Cardiac muscle cell (in vitro differentiated cells and primary cell): ENCODE results near the gene TRAPPC8. TPM values are rescaled to one million over a fixed set of nuclear protein-coding genes. Genes with fewer than 3 reads are reported as not detected.

Experiments
- DNase-seq, 2 donors: peaks; one replicate each; pipeline versions ENCODE4 v3.0.0 to v3.0.0-alpha.2; 2010 to 2017; ENCODE audit warnings: low read depth in 1 of 2, low spot score in 1 of 2
- H3K27ac ChIP-seq: fragments of 200-600 bp; sonication (generic); 2 replicates; pipeline ENCODE4 v1.5.1; 2016
- H3K27me3 ChIP-seq: fragments of 200-600 bp; sonication (generic); 2 replicates; pipeline ENCODE4 v1.6.0; 2016; ENCODE audit warnings: control low read depth
- H3K36me3 ChIP-seq: fragments of 200-600 bp; sonication (generic); 2 replicates; pipeline ENCODE4 v1.5.1; 2016; ENCODE audit warnings: control low read depth
- H3K4me1 ChIP-seq: fragments of 200-600 bp; sonication (generic); 2 replicates; pipeline ENCODE4 v1.8.1; 2017; ENCODE audit warnings: low read depth, mild to moderate bottlenecking, mixed run types
- H3K4me3 ChIP-seq: fragments of 200-600 bp; sonication (generic); 2 replicates; pipeline ENCODE4 v1.5.1; 2016; ENCODE audit warnings: mild to moderate bottlenecking
- H3K9me3 ChIP-seq: fragments of 200-600 bp; sonication (generic); 2 replicates; pipeline ENCODE4 v1.5.1; 2017; ENCODE audit warnings: low read depth, mild to moderate bottlenecking, control low read depth
- CTCF ChIP-seq: IDR thresholded peaks from 2 replicates; pipeline ENCODE4 v1.5.1; 2012; ENCODE audit warnings: low read depth, mild to moderate bottlenecking, low read length
- polyA plus RNA-seq: library from polyadenylated mRNA; unstranded; fragments of >200 nt; fragmentation: Nextera tagmentation; extraction: Ambion mirVana; gene quantifications from 2 replicates; pipeline ENCODE4 v1.2.1, GENCODE V29; 2016
- total RNA-seq: library from RNA; depleted of rRNA; stranded (reverse); fragments of >200 nt; gene quantifications from 2 replicates; pipeline ENCODE4 v1.2.3, GENCODE V29; 2016

TRAPPC8 gene
- total and polyA plus RNA-seq, 2 experiments from 2014 or later, result 11.8 to 25.7 TPM

DNA sequence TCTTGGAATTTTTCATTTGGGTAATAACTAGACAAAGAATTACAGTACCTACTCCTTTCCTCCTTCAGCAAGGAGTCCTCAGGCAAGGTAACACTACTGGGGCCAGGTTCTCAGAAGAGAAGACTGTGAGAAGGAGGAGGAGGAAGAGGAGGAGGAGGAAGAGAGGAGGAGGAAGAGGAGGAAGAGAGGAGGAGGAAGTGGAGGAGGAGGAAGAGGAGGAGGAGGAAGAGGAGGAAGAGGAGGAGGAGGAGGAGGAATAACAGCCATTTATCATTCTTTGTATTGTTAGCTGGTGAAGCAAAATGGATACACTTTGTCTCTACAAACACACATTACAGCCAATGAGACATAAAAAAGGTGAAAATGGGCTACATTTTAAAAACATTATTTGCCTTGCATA, 149.4 kb downstream of the TRAPPC8 start:
- no peak for TF ChIP-seq CTCF
- Histone ChIP-seq H3K4me1 (no peaks in the 10 kb centered on the region), H3K36me3 (no peaks in the 10 kb centered on the region), H3K27me3 (no peaks in the 10 kb centered on the region), H3K9me3 (no peaks in the 10 kb centered on the region), H3K4me3 (no peak overlapping the region), H3K27ac (no peak overlapping the region)
- no peak for DNase-seq

GRCh38 chr18:31792580-31792911, 150.4 kb downstream of the TRAPPC8 start:
- Histone ChIP-seq H3K4me3 (no peak overlapping the region), H3K36me3 (no peaks in the 10 kb centered on the region), H3K4me1 (no peaks in the 10 kb centered on the region), H3K27me3 (no peaks in the 10 kb centered on the region), H3K27ac (no peak overlapping the region), H3K9me3 (no peaks in the 10 kb centered on the region)
- no peak for TF ChIP-seq CTCF
- DNase-seq, result no peak

- H3K9me3 ChIP-seq, result no peaks in the 10 kb centered on the region
- TF ChIP-seq CTCF, result no peak
Measured at GRCh38 chr18:31791817-31792579, 150.9 kb downstream of the TRAPPC8 start.

GRCh38 chr18:31789409-31789808, 153.5 kb downstream of the TRAPPC8 start:
- no peak for TF ChIP-seq CTCF
- DNase-seq, result no peak
- H3K27me3 ChIP-seq, result no peaks in the 10 kb centered on the region
- H3K4me1 ChIP-seq, result no peaks in the 10 kb centered on the region
- no peaks in the 10 kb centered on the region for H3K36me3 ChIP-seq
- no peak overlapping the region for H3K27ac ChIP-seq
- no peaks in the 10 kb centered on the region for H3K9me3 ChIP-seq
- no peak overlapping the region for H3K4me3 ChIP-seq

More at GRCh38 chr18:31791817-31792579, 150.9 kb downstream of the TRAPPC8 start:
- Histone ChIP-seq H3K27ac (no peak overlapping the region), H3K4me3 (no peak overlapping the region), H3K36me3 (no peaks in the 10 kb centered on the region), H3K4me1 (no peaks in the 10 kb centered on the region), H3K27me3 (no peaks in the 10 kb centered on the region)
- no peak for DNase-seq

DNA sequence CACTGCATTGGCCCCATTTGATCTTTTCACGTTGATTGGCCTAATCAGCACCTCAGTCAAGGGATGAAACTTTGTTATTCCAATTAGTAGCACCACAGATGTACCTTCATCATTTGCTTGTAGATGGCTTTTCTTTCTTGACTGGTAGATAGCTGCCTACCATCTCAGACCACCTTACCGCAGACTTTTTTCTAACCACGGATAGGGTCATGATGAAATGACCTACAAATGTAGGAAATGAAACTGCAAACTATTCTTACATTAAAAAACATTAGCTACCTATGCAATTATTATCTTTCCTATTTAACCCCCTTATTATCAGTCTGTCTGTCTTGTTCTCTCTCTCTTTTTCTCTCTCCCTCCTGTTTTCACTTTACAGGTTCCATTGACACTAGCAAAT, 159.9 kb downstream of the TRAPPC8 start:
- Histone ChIP-seq H3K36me3 (no peaks in the 10 kb centered on the region), H3K27ac (no peak overlapping the region), H3K4me1 (no peaks in the 10 kb centered on the region), H3K9me3 (no peaks in the 10 kb centered on the region), H3K4me3 (no peak overlapping the region), H3K27me3 (no peaks in the 10 kb centered on the region)
- no peak for TF ChIP-seq CTCF
- DNase-seq, result no peak

Other genes with a start within 250 kb of the TRAPPC8 start
- not detected in 2 replicates for gene SLC25A52, start 182.2 kb downstream of the TRAPPC8 start, total RNA-seq
- not detected in 2 replicates for gene SLC25A52, start 182.2 kb downstream of the TRAPPC8 start, polyA plus RNA-seq
- gene RNF125, start 75.7 kb upstream of the TRAPPC8 start, total RNA-seq, result 1.7 and 2.2 TPM in 2 replicates
- gene RNF125, start 75.7 kb upstream of the TRAPPC8 start, polyA plus RNA-seq, result 0.99 and 2.0 TPM in 2 replicates
- 51.8 and 54.8 TPM in 2 replicates for gene RNF138, start 148.7 kb upstream of the TRAPPC8 start, total RNA-seq
- gene RNF138, start 148.7 kb upstream of the TRAPPC8 start, polyA plus RNA-seq, result 31.7 and 53.3 TPM in 2 replicates
- gene MEP1B, start 246.9 kb upstream of the TRAPPC8 start, total RNA-seq, result 0.04 and 0.09 TPM in 2 replicates
- 0.34 TPM in 1 of 2 replicates, not detected in the other for gene MEP1B, start 246.9 kb upstream of the TRAPPC8 start, polyA plus RNA-seq